ENCODE measurements around the gene CHMP5. TPM values are rescaled to one million over a fixed set of nuclear protein-coding genes. Genes with fewer than 3 reads are reported as not detected.

Gene CHMP5
- total and polyA plus RNA-seq, 7 donors: 54.6 to 307 (median 79.6) TPM

- Histone ChIP-seq H3K27me3 (no peaks in the 10 kb centered on the region), H3K36me3 (peaks cover 7 to 29% (median 9%) of the 10 kb centered on the region in 4 donors), H3K27ac (peak overlapping the region; percentile 95 to 99 (median 96)), H3K9me3 (no peaks in the 10 kb centered on the region), H3K4me3 (peak overlapping the region; percentile 64 to 94 (median 78)), H3K4me1 (peaks cover 0 to 49% (median 43%) of the 10 kb centered on the region in 4 donors)
- intact Hi-C loops (cut with DNase I): no loop called here
- 6 to 18% methylated on average over 7 of the region's 7 CpGs for WGBS, 2 donors
- no peak for DNase-seq
- no peak for TF ChIP-seq CTCF (IDR thresholded peaks at IDR 0.05)
- TF ChIP-seq EP300 (IDR thresholded peaks at IDR 0.05): no peak
- no peak for TF ChIP-seq POLR2A (IDR thresholded peaks at IDR 0.05)
- no peak for TF ChIP-seq POLR2AphosphoS5 (IDR thresholded peaks at IDR 0.05)
These were observed 26.2 kb downstream of the CHMP5 start for GRCh38 chr9:33291031-33291397.

- 76 to 87% methylated on average over 5 of the region's 5 CpGs for WGBS, 2 donors
- TF ChIP-seq CTCF (IDR thresholded peaks at IDR 0.05): no peak
- no peak for TF ChIP-seq POLR2A (IDR thresholded peaks at IDR 0.05)
- TF ChIP-seq EP300 (IDR thresholded peaks at IDR 0.05): no peak
- TF ChIP-seq POLR2AphosphoS5 (IDR thresholded peaks at IDR 0.05): no peak
- intact Hi-C loops (cut with DNase I): no loop called here
- Histone ChIP-seq H3K4me3 (no peak overlapping the region), H3K36me3 (peaks cover 7 to 38% (median 12%) of the 10 kb centered on the region in 4 donors), H3K4me1 (peaks cover 0 to 55% (median 50%) of the 10 kb centered on the region in 4 donors), H3K27me3 (no peaks in the 10 kb centered on the region), H3K27ac (peak overlapping the region; percentile 95 to 99 (median 96)), H3K9me3 (no peaks in the 10 kb centered on the region)
- DNase-seq: no peak
These were observed 27.1 kb downstream of the CHMP5 start for GRCh38 chr9:33291901-33292300.

GRCh38 chr9:33293782-33294181 lies 28.9 kb downstream of the CHMP5 start:
- TF ChIP-seq EP300 (IDR thresholded peaks at IDR 0.05) (no peak), POLR2A (IDR thresholded peaks at IDR 0.05) (no peak), POLR2AphosphoS5 (IDR thresholded peaks at IDR 0.05) (no peak), CTCF (IDR thresholded peaks at IDR 0.05) (no peak)
- Histone ChIP-seq H3K27me3 (no peaks in the 10 kb centered on the region), H3K4me1 (peaks cover 0 to 71% (median 66%) of the 10 kb centered on the region in 4 donors), H3K4me3 (no peak overlapping the region), H3K9me3 (no peaks in the 10 kb centered on the region), H3K36me3 (peaks cover 7 to 57% (median 12%) of the 10 kb centered on the region in 4 donors), H3K27ac (no peak overlapping the region)
- WGBS, 2 donors: 32 to 72% methylated on average over 2 of the region's 2 CpGs
- intact Hi-C loops (cut with DNase I): no loop called here
- no peak for DNase-seq

GRCh38 chr9:33294670-33295432 lies 30.0 kb downstream of the CHMP5 start:
- intact Hi-C loops (cut with DNase I): no loop called here
- Histone ChIP-seq H3K4me1 (peaks cover 0 to 67% (median 63%) of the 10 kb centered on the region in 4 donors), H3K4me3 (no peak overlapping the region), H3K27me3 (no peaks in the 10 kb centered on the region), H3K36me3 (peaks cover 7 to 68% (median 12%) of the 10 kb centered on the region in 4 donors), H3K9me3 (no peaks in the 10 kb centered on the region), H3K27ac (no peak overlapping the region)
- DNase-seq: no peak
- no peak for TF ChIP-seq POLR2A (IDR thresholded peaks at IDR 0.05)
- TF ChIP-seq POLR2AphosphoS5 (IDR thresholded peaks at IDR 0.05): no peak
- no peak for TF ChIP-seq CTCF (IDR thresholded peaks at IDR 0.05)
- 88 to 89% methylated on average over 12 of the region's 12 CpGs for WGBS, 2 donors

Data from sigmoid colon (tissue), 7 donors.